NB4 (cell line): ENCODE data around the gene SERPING1.

ENCODE experiments used
- POLR2A ChIP-seq: IDR thresholded peaks from 2 replicates; pipeline ENCODE4 v1.6.1; 2011; ENCODE audit warnings: mild to moderate bottlenecking; ENCODE audit not compliant: insufficient read length; ENCODE audit errors: extremely low read depth
- TF ChIP-seq, protein P1 (sequence below): IDR thresholded peaks from one replicate; pipeline ENCODE4 v1.5.1; 2012; ENCODE audit warnings: low read depth, low read length

DNA sequence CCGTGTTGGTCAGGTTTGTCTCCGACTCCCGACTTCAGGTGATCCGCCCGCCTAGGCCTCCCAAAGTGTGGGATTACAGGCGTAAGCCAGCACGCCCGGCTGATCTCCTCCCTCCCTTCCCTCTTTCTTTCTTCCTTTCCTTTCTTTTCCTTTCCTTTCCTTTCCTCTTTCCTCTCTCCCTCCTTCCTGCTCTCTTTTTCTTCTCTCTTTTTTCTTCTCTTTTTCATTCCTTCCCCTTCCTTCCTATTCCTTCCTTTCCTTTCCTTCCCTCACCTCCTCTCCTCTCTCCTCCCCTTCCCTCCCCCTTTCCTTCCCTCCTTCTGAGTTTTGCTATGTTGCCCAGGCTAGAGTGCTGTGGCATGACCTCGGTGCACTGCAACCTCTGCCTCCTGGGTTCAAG is 66.5 kb downstream of the SERPING1 start:
- TF ChIP-seq, protein P1, sequence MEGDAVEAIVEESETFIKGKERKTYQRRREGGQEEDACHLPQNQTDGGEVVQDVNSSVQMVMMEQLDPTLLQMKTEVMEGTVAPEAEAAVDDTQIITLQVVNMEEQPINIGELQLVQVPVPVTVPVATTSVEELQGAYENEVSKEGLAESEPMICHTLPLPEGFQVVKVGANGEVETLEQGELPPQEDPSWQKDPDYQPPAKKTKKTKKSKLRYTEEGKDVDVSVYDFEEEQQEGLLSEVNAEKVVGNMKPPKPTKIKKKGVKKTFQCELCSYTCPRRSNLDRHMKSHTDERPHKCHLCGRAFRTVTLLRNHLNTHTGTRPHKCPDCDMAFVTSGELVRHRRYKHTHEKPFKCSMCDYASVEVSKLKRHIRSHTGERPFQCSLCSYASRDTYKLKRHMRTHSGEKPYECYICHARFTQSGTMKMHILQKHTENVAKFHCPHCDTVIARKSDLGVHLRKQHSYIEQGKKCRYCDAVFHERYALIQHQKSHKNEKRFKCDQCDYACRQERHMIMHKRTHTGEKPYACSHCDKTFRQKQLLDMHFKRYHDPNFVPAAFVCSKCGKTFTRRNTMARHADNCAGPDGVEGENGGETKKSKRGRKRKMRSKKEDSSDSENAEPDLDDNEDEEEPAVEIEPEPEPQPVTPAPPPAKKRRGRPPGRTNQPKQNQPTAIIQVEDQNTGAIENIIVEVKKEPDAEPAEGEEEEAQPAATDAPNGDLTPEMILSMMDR, result no peak
- TF ChIP-seq POLR2A, result no peak
